ENCODE data around the gene ENOX2. TPM values are rescaled to one million over a fixed set of nuclear protein-coding genes. Genes with fewer than 3 reads are reported as not detected.
"Not testable (repeated sequence)": the region's sequence is repeated elsewhere in the genome, so short reads cannot be mapped to it uniquely, and the experiment has no call there.

ENOX2 gene
- total RNA-seq, 1 donor from 2014 or later = 25.2 TPM

GRCh38 chrX:130805903-130806302 is 97.1 kb downstream of the ENOX2 start:
- H3K4me3 Mint-ChIP-seq = no peak overlapping the region
- no peak overlapping the region for H3K27ac Mint-ChIP-seq
- no peak for TF ChIP-seq CTCF (conservative IDR thresholded peaks at IDR 0.05)
- no peak for DNase-seq (ENCODE audit: extremely low spot score, unreplicated experiment)
- H3K4me1 Mint-ChIP-seq (ENCODE audit: unreplicated experiment) = no peaks in the 10 kb centered on the region
- peaks cover 25% of the 10 kb centered on the region for H3K27me3 Mint-ChIP-seq
- H3K36me3 Mint-ChIP-seq = no peaks in the 10 kb centered on the region
- H3K9me3 Mint-ChIP-seq = no peaks in the 10 kb centered on the region

- TF ChIP-seq CTCF (conservative IDR thresholded peaks at IDR 0.05) = no peak
- Mint-ChIP-seq H3K4me3 (no peak overlapping the region), H3K36me3 (no peaks in the 10 kb centered on the region), H3K27ac (no peak overlapping the region), H3K9me3 (no peaks in the 10 kb centered on the region), H3K27me3 (peaks cover 34% of the 10 kb centered on the region), H3K4me1 (ENCODE audit: unreplicated experiment) (no peaks in the 10 kb centered on the region)
- no peak for DNase-seq (ENCODE audit: extremely low spot score, unreplicated experiment)
Measured at GRCh38 chrX:130803537-130803936, 99.5 kb downstream of the ENOX2 start.

- H3K9me3 Mint-ChIP-seq = no peaks in the 10 kb centered on the region
- H3K4me1 Mint-ChIP-seq (ENCODE audit: unreplicated experiment) = no peaks in the 10 kb centered on the region
- no peak for TF ChIP-seq CTCF (conservative IDR thresholded peaks at IDR 0.05)
- DNase-seq (ENCODE audit: extremely low spot score, unreplicated experiment) = no peak
- no peaks in the 10 kb centered on the region for H3K36me3 Mint-ChIP-seq
- H3K4me3 Mint-ChIP-seq = no peak overlapping the region
- H3K27me3 Mint-ChIP-seq = peaks cover 39% of the 10 kb centered on the region
- H3K27ac Mint-ChIP-seq = no peak overlapping the region
Measured at GRCh38 chrX:130801901-130802300, 101.1 kb downstream of the ENOX2 start.

- Mint-ChIP-seq H3K27ac (no peak overlapping the region), H3K9me3 (no peaks in the 10 kb centered on the region)
Measured at GRCh38 chrX:130799393-130799792, 103.6 kb downstream of the ENOX2 start.

GRCh38 chrX:130793975-130794374 is 109.0 kb downstream of the ENOX2 start:
- Mint-ChIP-seq H3K4me1 (ENCODE audit: unreplicated experiment) (peaks cover 6% of the 10 kb centered on the region), H3K27ac (peak overlapping the region; percentile 44), H3K9me3 (no peaks in the 10 kb centered on the region), H3K4me3 (no peak overlapping the region), H3K36me3 (no peaks in the 10 kb centered on the region), H3K27me3 (peaks cover 41% of the 10 kb centered on the region)
- no peak for TF ChIP-seq CTCF (conservative IDR thresholded peaks at IDR 0.05)
- no peak for DNase-seq (ENCODE audit: extremely low spot score, unreplicated experiment)

More at GRCh38 chrX:130799393-130799792, 103.6 kb downstream of the ENOX2 start:
- Mint-ChIP-seq H3K4me3 (no peak overlapping the region), H3K36me3 (no peaks in the 10 kb centered on the region), H3K4me1 (ENCODE audit: unreplicated experiment) (no peaks in the 10 kb centered on the region), H3K27me3 (peaks cover 39% of the 10 kb centered on the region)
- DNase-seq (ENCODE audit: extremely low spot score, unreplicated experiment) = no peak
- TF ChIP-seq CTCF (conservative IDR thresholded peaks at IDR 0.05) = no peak

GRCh38 chrX:130791870-130792269 is 111.1 kb downstream of the ENOX2 start:
- not testable (repeated sequence) for H3K4me3 Mint-ChIP-seq; H3K27ac Mint-ChIP-seq; DNase-seq (ENCODE audit: extremely low spot score, unreplicated experiment); H3K36me3 Mint-ChIP-seq; H3K4me1 Mint-ChIP-seq (ENCODE audit: unreplicated experiment); H3K9me3 Mint-ChIP-seq
- peaks cover 38% of the 10 kb centered on the region for H3K27me3 Mint-ChIP-seq

All from type B pancreatic cell (in vitro differentiated cells).